HCT116 (cell line): ENCODE measurements around the gene AFAP1. TPM values are rescaled to one million over a fixed set of nuclear protein-coding genes. Genes with fewer than 3 reads are reported as not detected.

Experiments used
- ATAC-seq: fragments of 200-7000 bp; cut with Tn5 transposase; 2 replicates; pipeline ENCODE4 v1.9.1; 2020; ENCODE audit warnings: mild to moderate bottlenecking, moderate library complexity
- BruUV-seq: library from RNA; stranded (reverse); fragments of 400-500 nt; replicated peaks from 2 replicates; lab custom pipeline; 2021; lab: Mats Ljungman, UMichigan
- CTCF ChIA-PET: fragments of 300-600 bp; sonication (Branson Sonifier 250); formaldehyde crosslinking; loops from one replicate; lab custom pipeline; 2021; ENCODE audit warnings: antibody characterized with exemption; lab: Charles Lee
- POLR2A ChIA-PET: fragments of 300-600, 350-600 bp; sonication (Branson Sonifier 250); formaldehyde crosslinking; loops from one replicate; lab custom pipeline; 2021; ENCODE audit warnings: antibody characterized with exemption; lab: Charles Lee
- RAD21 ChIA-PET, 2 experiments: fragments of 300-600 bp; sonication (Branson Sonifier 250); formaldehyde crosslinking; loops; one replicate each; lab custom pipeline; 2023; ENCODE audit warnings: low total read pairs in 2 of 2; ENCODE audit not compliant: uncharacterized antibody in 2 of 2, unreplicated experiment in 2 of 2, low non-redundant PET in 1 of 2; lab: Charles Lee
- DNase-seq: peaks from one replicate; pipeline ENCODE4 v3.0.0-alpha.2; 2010; ENCODE audit warnings: low read depth, low spot score
- H2AFZ ChIP-seq: fragments of 200-600 bp; shearing (Covaris generic), sonication (generic); 2 replicates; pipeline ENCODE4 v1.6.1; 2017; ENCODE audit warnings: low read depth, mixed run types, mixed read lengths, antibody characterized with exemption, low read length; ENCODE audit not compliant: poor library complexity, severe bottlenecking
- H3K27ac ChIP-seq: 2 replicates; pipeline ENCODE4 v1.5.1; 2012; ENCODE audit warnings: low read depth, low read length
- H3K27me3 ChIP-seq: fragments of 200-600 bp; sonication (generic); 2 replicates; pipeline ENCODE4 v1.6.1; 2016; ENCODE audit warnings: mixed run types, low read length, mixed read lengths; ENCODE audit not compliant: insufficient read depth
- H3K36me3 ChIP-seq, 2 experiments: fragments of 200-500 bp in 1 of 2; fragments of 200-600 bp in 1 of 2; sonication (Bioruptor generic) in 1 of 2; sonication (generic) in 1 of 2; 2 replicates each; pipeline versions ENCODE4 v1.5.1 to v1.6.1; 2014 to 2016; ENCODE audit warnings: low read length in 2 of 2, inconsistent platforms in 1 of 2, mixed read lengths in 1 of 2, mixed run types in 1 of 2; ENCODE audit not compliant: insufficient read depth in 2 of 2, control insufficient read depth in 1 of 2
- H3K4me1 ChIP-seq, 2 experiments: fragments of 200-600 bp in 1 of 2; sonication (generic) in 1 of 2; 2 replicates each; pipeline versions ENCODE4 v1.5.1 to v1.6.1; 2012 to 2017; ENCODE audit warnings: low read length in 2 of 2, inconsistent platforms in 1 of 2, mild to moderate bottlenecking in 1 of 2, mixed read lengths in 1 of 2, mixed run types in 1 of 2, moderate library complexity in 1 of 2; ENCODE audit not compliant: insufficient read depth in 2 of 2, control insufficient read depth in 1 of 2
- H3K4me2 ChIP-seq: fragments of 200-600 bp; sonication (generic); 2 replicates; pipeline ENCODE4 v1.6.1; 2017; ENCODE audit warnings: mixed run types, low read length, mixed read lengths
- H3K4me3 ChIP-seq, 2 experiments: fragments of 200-600 bp in 1 of 2; sonication (generic) in 1 of 2; replicated peaks in 1 of 2; 2 replicates each; pipeline ENCODE4 v1.5.1; 2011 to 2016; ENCODE audit warnings: low read length in 2 of 2, control low read depth in 1 of 2, low read depth in 1 of 2, mild to moderate bottlenecking in 1 of 2, mixed read lengths in 1 of 2, mixed run types in 1 of 2
- H3K79me2 ChIP-seq: fragments of 200-600 bp; sonication (generic); 2 replicates; pipeline ENCODE4 v1.6.1; 2017; ENCODE audit warnings: mild to moderate bottlenecking, mixed run types, low read length, moderate library complexity, mixed read lengths; ENCODE audit not compliant: insufficient read depth
- H3K9ac ChIP-seq: fragments of 200-600 bp; sonication (generic); 2 replicates; pipeline ENCODE4 v1.6.1; 2016; ENCODE audit warnings: low read length, mixed read lengths
- H3K9me2 ChIP-seq: fragments of 200-600 bp; sonication (generic), shearing (Covaris generic); 2 replicates; pipeline ENCODE4 v1.6.1; 2017; ENCODE audit warnings: mixed run types, mild to moderate bottlenecking, moderate library complexity; ENCODE audit not compliant: insufficient read depth
- H3K9me3 ChIP-seq, 2 experiments: fragments of 200-500 bp in 1 of 2; fragments of 200-600 bp in 1 of 2; sonication (Bioruptor generic) in 1 of 2; sonication (generic) in 1 of 2; 2 replicates each; pipeline ENCODE4 v1.6.1; 2014 to 2017; ENCODE audit warnings: low read length in 2 of 2, mixed read lengths in 2 of 2, inconsistent platforms in 1 of 2, low read depth in 1 of 2, mild to moderate bottlenecking in 1 of 2, mixed run types in 1 of 2, moderate library complexity in 1 of 2; ENCODE audit not compliant: control insufficient read depth in 1 of 2, insufficient read depth in 1 of 2
- H4K20me1 ChIP-seq: fragments of 200-600 bp; sonication (generic), shearing (Covaris generic); 2 replicates; pipeline ENCODE4 v1.6.1; 2017; ENCODE audit warnings: mixed run types, mild to moderate bottlenecking, moderate library complexity; ENCODE audit not compliant: insufficient read depth
- EGR1 ChIP-seq: IDR thresholded peaks from 2 replicates; pipeline ENCODE4 v1.6.1; 2012; ENCODE audit warnings: low read depth
- EZH2 ChIP-seq: fragments of 200-600 bp; sonication (generic); IDR thresholded peaks from 2 replicates; pipeline ENCODE4 v1.6.1; 2017; ENCODE audit warnings: antibody characterized with exemption, mixed run types
- EZH2phosphoT487 ChIP-seq: fragments of 200-600 bp; IDR thresholded peaks from 2 replicates; pipeline ENCODE4 v1.6.1; 2018; ENCODE audit warnings: antibody characterized with exemption, borderline replicate concordance
- FOSL1 ChIP-seq: IDR thresholded peaks from 2 replicates; pipeline ENCODE4 v1.6.1; 2012; ENCODE audit warnings: low read depth
- JUND ChIP-seq: IDR thresholded peaks from 2 replicates; pipeline ENCODE4 v1.6.1; 2012
- MAX ChIP-seq: IDR thresholded peaks from 2 replicates; pipeline ENCODE4 v1.6.1; 2012
- POLR2A ChIP-seq: IDR thresholded peaks from 2 replicates; pipeline ENCODE4 v1.7.0; 2011; ENCODE audit warnings: borderline replicate concordance; ENCODE audit not compliant: insufficient read depth, insufficient read length; ENCODE audit errors: extremely low read depth
- POLR2AphosphoS5 ChIP-seq: IDR thresholded peaks from 2 replicates; pipeline ENCODE4 v1.6.1; 2011; ENCODE audit warnings: mild to moderate bottlenecking, low read depth, low read length, moderate library complexity
- RAD21 ChIP-seq: IDR thresholded peaks from 2 replicates; pipeline ENCODE4 v1.6.1; 2012; ENCODE audit warnings: low read depth, mild to moderate bottlenecking
- SIN3A ChIP-seq: IDR thresholded peaks from 2 replicates; pipeline ENCODE4 v1.6.1; 2012; ENCODE audit warnings: low read depth
- SP1 ChIP-seq: IDR thresholded peaks from 2 replicates; pipeline ENCODE4 v1.6.1; 2012; ENCODE audit warnings: low read depth
- SRF ChIP-seq: IDR thresholded peaks from 2 replicates; pipeline ENCODE4 v1.6.1; 2012; ENCODE audit warnings: low read depth
- TCF7L2 ChIP-seq: IDR thresholded peaks from 2 replicates; pipeline ENCODE4 v1.7.0; 2011; ENCODE audit warnings: borderline replicate concordance, inconsistent platforms; ENCODE audit not compliant: insufficient read depth, insufficient read length; ENCODE audit errors: extremely low read depth
- YY1 ChIP-seq: IDR thresholded peaks from 2 replicates; pipeline ENCODE4 v1.6.1; 2011; ENCODE audit warnings: low read length, low read depth, moderate library complexity, mild to moderate bottlenecking; ENCODE audit not compliant: insufficient replicate concordance; ENCODE audit errors: extremely low read depth
- ZFX ChIP-seq: fragments of 450-650 bp; IDR thresholded peaks from 2 replicates; pipeline ENCODE4 v1.6.1; 2017
- ZNF274 ChIP-seq: fragments of 200-500 bp; sonication (Bioruptor generic); IDR thresholded peaks from 2 replicates; pipeline ENCODE4 v1.6.1; 2014; ENCODE audit warnings: mild to moderate bottlenecking, low read depth, low read length, inconsistent platforms
- intact Hi-C: fragments of 100-400 bp; cut with micrococcal nuclease; formaldehyde crosslinking; loops from 2 replicates; pipeline ENCODE4 v1.10.0; 2022
- total RNA-seq: library from RNA; stranded (reverse); gene quantifications from one replicate; pipeline ENCODE4 v1.2.1, GENCODE V29; 2021; ENCODE audit not compliant: unreplicated experiment
- TF ChIP-seq, protein P1 (sequence below): IDR thresholded peaks from 2 replicates; pipeline ENCODE4 v1.6.1; 2011; ENCODE audit warnings: mild to moderate bottlenecking, low read length, moderate library complexity; ENCODE audit not compliant: insufficient replicate concordance; ENCODE audit errors: extremely low read depth
- TF ChIP-seq, protein P2 (sequence below): IDR thresholded peaks from 2 replicates; pipeline ENCODE4 v1.6.1; 2012
- TF ChIP-seq, protein P3 (sequence below): IDR thresholded peaks from 2 replicates; pipeline ENCODE4 v1.6.1; 2012; ENCODE audit warnings: low read depth

The AFAP1 gene
- total RNA-seq, 1 experiment from 2014 or later = 19.4 TPM

GRCh38 chr4:7784131-7784870 is 155.4 kb downstream of the AFAP1 start:
- TF ChIP-seq FOSL1 = no peak
- TF ChIP-seq SIN3A = no peak
- TF ChIP-seq ZFX = no peak
- TF ChIP-seq TCF7L2 = no peak
- TF ChIP-seq, protein P1, sequence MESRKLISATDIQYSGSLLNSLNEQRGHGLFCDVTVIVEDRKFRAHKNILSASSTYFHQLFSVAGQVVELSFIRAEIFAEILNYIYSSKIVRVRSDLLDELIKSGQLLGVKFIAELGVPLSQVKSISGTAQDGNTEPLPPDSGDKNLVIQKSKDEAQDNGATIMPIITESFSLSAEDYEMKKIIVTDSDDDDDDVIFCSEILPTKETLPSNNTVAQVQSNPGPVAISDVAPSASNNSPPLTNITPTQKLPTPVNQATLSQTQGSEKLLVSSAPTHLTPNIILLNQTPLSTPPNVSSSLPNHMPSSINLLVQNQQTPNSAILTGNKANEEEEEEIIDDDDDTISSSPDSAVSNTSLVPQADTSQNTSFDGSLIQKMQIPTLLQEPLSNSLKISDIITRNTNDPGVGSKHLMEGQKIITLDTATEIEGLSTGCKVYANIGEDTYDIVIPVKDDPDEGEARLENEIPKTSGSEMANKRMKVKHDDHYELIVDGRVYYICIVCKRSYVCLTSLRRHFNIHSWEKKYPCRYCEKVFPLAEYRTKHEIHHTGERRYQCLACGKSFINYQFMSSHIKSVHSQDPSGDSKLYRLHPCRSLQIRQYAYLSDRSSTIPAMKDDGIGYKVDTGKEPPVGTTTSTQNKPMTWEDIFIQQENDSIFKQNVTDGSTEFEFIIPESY = no peak
- no peak for TF ChIP-seq POLR2AphosphoS5
- TF ChIP-seq MAX = no peak
- TF ChIP-seq EGR1 = no peak
- TF ChIP-seq, protein P2, sequence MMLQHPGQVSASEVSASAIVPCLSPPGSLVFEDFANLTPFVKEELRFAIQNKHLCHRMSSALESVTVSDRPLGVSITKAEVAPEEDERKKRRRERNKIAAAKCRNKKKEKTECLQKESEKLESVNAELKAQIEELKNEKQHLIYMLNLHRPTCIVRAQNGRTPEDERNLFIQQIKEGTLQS = no peak
- TF ChIP-seq SP1 = no peak
- TF ChIP-seq POLR2A = no peak
- TF ChIP-seq YY1 = no peak
- no peak for TF ChIP-seq EZH2
- no peak for TF ChIP-seq SRF
- TF ChIP-seq, protein P3, sequence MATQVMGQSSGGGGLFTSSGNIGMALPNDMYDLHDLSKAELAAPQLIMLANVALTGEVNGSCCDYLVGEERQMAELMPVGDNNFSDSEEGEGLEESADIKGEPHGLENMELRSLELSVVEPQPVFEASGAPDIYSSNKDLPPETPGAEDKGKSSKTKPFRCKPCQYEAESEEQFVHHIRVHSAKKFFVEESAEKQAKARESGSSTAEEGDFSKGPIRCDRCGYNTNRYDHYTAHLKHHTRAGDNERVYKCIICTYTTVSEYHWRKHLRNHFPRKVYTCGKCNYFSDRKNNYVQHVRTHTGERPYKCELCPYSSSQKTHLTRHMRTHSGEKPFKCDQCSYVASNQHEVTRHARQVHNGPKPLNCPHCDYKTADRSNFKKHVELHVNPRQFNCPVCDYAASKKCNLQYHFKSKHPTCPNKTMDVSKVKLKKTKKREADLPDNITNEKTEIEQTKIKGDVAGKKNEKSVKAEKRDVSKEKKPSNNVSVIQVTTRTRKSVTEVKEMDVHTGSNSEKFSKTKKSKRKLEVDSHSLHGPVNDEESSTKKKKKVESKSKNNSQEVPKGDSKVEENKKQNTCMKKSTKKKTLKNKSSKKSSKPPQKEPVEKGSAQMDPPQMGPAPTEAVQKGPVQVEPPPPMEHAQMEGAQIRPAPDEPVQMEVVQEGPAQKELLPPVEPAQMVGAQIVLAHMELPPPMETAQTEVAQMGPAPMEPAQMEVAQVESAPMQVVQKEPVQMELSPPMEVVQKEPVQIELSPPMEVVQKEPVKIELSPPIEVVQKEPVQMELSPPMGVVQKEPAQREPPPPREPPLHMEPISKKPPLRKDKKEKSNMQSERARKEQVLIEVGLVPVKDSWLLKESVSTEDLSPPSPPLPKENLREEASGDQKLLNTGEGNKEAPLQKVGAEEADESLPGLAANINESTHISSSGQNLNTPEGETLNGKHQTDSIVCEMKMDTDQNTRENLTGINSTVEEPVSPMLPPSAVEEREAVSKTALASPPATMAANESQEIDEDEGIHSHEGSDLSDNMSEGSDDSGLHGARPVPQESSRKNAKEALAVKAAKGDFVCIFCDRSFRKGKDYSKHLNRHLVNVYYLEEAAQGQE = no peak
- TF ChIP-seq JUND = no peak
- TF ChIP-seq RAD21 = no peak
- TF ChIP-seq EZH2phosphoT487 = no peak
- TF ChIP-seq ZNF274 = no peak
- no peak overlapping the region for H3K9ac ChIP-seq
- DNase-seq (no peak), ATAC-seq (no peak)
- no peaks in the 10 kb centered on the region for H3K4me1 ChIP-seq
- no peak overlapping the region for H3K27ac ChIP-seq
- no peaks in the 10 kb centered on the region; a peak in 1 of 4 replicates for H3K36me3 ChIP-seq
- no peak overlapping the region for H2AFZ ChIP-seq
- no peak overlapping the region for H3K4me3 ChIP-seq
- ChIA-PET POLR2A (no interaction called here), RAD21 (no interaction called here), CTCF (no interaction called here)
- no peaks in the 10 kb centered on the region for H3K79me2 ChIP-seq
- intact Hi-C loops = no loop called here
- BruUV-seq = no TSS peak
- H4K20me1 ChIP-seq = no peaks in the 10 kb centered on the region
- no peaks in the 10 kb centered on the region for H3K9me3 ChIP-seq
- no peak overlapping the region for H3K4me2 ChIP-seq
- H3K9me2 ChIP-seq = no peaks in the 10 kb centered on the region
- no peaks in the 10 kb centered on the region for H3K27me3 ChIP-seq
